WTC11 (cell line): Measurements from ENCODE around the gene ADAMTS15. TPM values are rescaled to one million over a fixed set of nuclear protein-coding genes. Genes with fewer than 3 reads are reported as not detected.

Experiments used
- ATAC-seq: fragments of 200-7000 bp; cut with Tn5 transposase; 2 replicates; pipeline ENCODE4 v1.10.0; 2021; ENCODE audit warnings: mild to moderate bottlenecking, moderate library complexity
- CTCF ChIA-PET: fragments of 300-600 bp; sonication (Branson Sonifier 250); formaldehyde crosslinking; loops from one replicate; lab custom pipeline; 2021; ENCODE audit warnings: antibody characterized with exemption; lab: Charles Lee
- POLR2A ChIA-PET: fragments of 350-600 bp; sonication (Branson Sonifier 250); formaldehyde crosslinking; loops from one replicate; lab custom pipeline; 2021; ENCODE audit warnings: antibody characterized with exemption; lab: Charles Lee
- DNase-seq: peaks from one replicate; pipeline ENCODE4 v3.0.0; 2021; ENCODE audit warnings: low spot score
- H3K27ac Mint-ChIP-seq: 2 replicates; pipeline ENCODE4 v1.8.0; 2021; ENCODE audit warnings: mixed read lengths
- H3K27me3 Mint-ChIP-seq: 2 replicates; pipeline ENCODE4 v1.8.0; 2021; ENCODE audit warnings: low read depth, mild to moderate bottlenecking, moderate library complexity, mixed read lengths
- H3K36me3 Mint-ChIP-seq: 2 replicates; pipeline ENCODE4 v1.8.0; 2021; ENCODE audit warnings: mixed read lengths
- H3K4me1 Mint-ChIP-seq: 2 replicates; pipeline ENCODE4 v1.8.0; 2022; ENCODE audit warnings: mixed read lengths
- H3K4me3 Mint-ChIP-seq: 2 replicates; pipeline ENCODE4 v1.8.0; 2021; ENCODE audit warnings: mild to moderate bottlenecking, moderate library complexity, mixed read lengths
- H3K9me3 Mint-ChIP-seq: 2 replicates; pipeline ENCODE4 v1.8.0; 2021; ENCODE audit warnings: mixed read lengths
- AFF4 ChIP-seq: sonication (generic); formaldehyde crosslinking; IDR thresholded peaks from 2 replicates; pipeline ENCODE4 v1.8.1; 2023; ENCODE audit warnings: mild to moderate bottlenecking, missing genetic modification reagents, borderline replicate concordance
- ATF3 ChIP-seq: sonication (generic); formaldehyde crosslinking; conservative IDR thresholded peaks from 2 replicates; pipeline ENCODE4 v1.8.1; 2022; ENCODE audit warnings: mild to moderate bottlenecking, missing genetic modification reagents
- E2F1 ChIP-seq: sonication (generic); formaldehyde crosslinking; IDR thresholded peaks from 2 replicates; pipeline ENCODE4 v1.8.0; 2022; ENCODE audit warnings: mild to moderate bottlenecking, missing genetic modification reagents
- ESRRA ChIP-seq: sonication (generic); formaldehyde crosslinking; IDR thresholded peaks from 2 replicates; pipeline ENCODE4 v1.8.1; 2022; ENCODE audit warnings: mild to moderate bottlenecking, missing genetic modification reagents, borderline replicate concordance
- ETV6 ChIP-seq: sonication (generic); formaldehyde crosslinking; IDR thresholded peaks from 2 replicates; pipeline ENCODE4 v1.8.1; 2022; ENCODE audit warnings: mild to moderate bottlenecking, missing genetic modification reagents
- FOXK1 ChIP-seq: sonication (generic); formaldehyde crosslinking; IDR thresholded peaks from 2 replicates; pipeline ENCODE4 v1.8.0; 2022; ENCODE audit warnings: mild to moderate bottlenecking, moderate library complexity, missing genetic modification reagents
- FOXP4 ChIP-seq: sonication (generic); formaldehyde crosslinking; IDR thresholded peaks from 2 replicates; pipeline ENCODE4 v1.8.0; 2022; ENCODE audit warnings: mild to moderate bottlenecking, missing genetic modification reagents
- GRHL2 ChIP-seq: fragments of 250-450 bp; sonication (Bioruptor Pico); IDR thresholded peaks from 2 replicates; pipeline ENCODE4 v1.8.0; 2022; ENCODE audit warnings: mild to moderate bottlenecking, moderate library complexity; ENCODE audit not compliant: insufficient replicate concordance, severe bottlenecking
- HMGXB4 ChIP-seq: sonication (generic); formaldehyde crosslinking; IDR thresholded peaks from 2 replicates; pipeline ENCODE4 v1.8.1; 2023; ENCODE audit warnings: mild to moderate bottlenecking, moderate library complexity, missing genetic modification reagents
- NR1H2 ChIP-seq: sonication (generic); formaldehyde crosslinking; IDR thresholded peaks from 2 replicates; pipeline ENCODE4 v1.9.0; 2021; ENCODE audit warnings: mild to moderate bottlenecking, moderate library complexity, missing genetic modification reagents
- ZNF512 ChIP-seq: sonication (generic); formaldehyde crosslinking; IDR thresholded peaks from 2 replicates; pipeline ENCODE4 v1.8.1; 2022; ENCODE audit warnings: missing genetic modification reagents, borderline replicate concordance
- total RNA-seq: library from RNA; stranded (reverse); gene quantifications from 3 replicates; pipeline ENCODE4 v1.2.3, GENCODE V29; 2021

ADAMTS15 gene
- total RNA-seq, 1 experiment from 2014 or later: 3.7 TPM

- no peak for TF ChIP-seq AFF4 (CRISPR knock-in tag)
- TF ChIP-seq E2F1 (CRISPR knock-in tag): no peak
- no peak for TF ChIP-seq ESRRA (CRISPR knock-in tag)
Measured at GRCh38 chr11:130464291-130464812, 15.9 kb downstream of the ADAMTS15 start (continued).

GRCh38 chr11:130465263-130465662 is 16.8 kb downstream of the ADAMTS15 start:
- CTCF ChIA-PET: interaction anchor here (1.7 to 1.9 kb wide), 2 partner anchors 16 to 397 kb away, joined by 4 read pairs; no protein-coding TSS in a partner anchor
- Mint-ChIP-seq H3K4me1 (no peaks in the 10 kb centered on the region), H3K36me3 (no peaks in the 10 kb centered on the region)
- no peak for ATAC-seq
- TF ChIP-seq HMGXB4 (CRISPR knock-in tag) (no peak), NR1H2 (CRISPR knock-in tag) (no peak), FOXP4 (CRISPR knock-in tag) (no peak), ETV6 (CRISPR knock-in tag) (no peak), GRHL2 (no peak), ZNF512 (CRISPR knock-in tag) (no peak), ATF3 (CRISPR knock-in tag) (no peak), FOXK1 (CRISPR knock-in tag) (no peak)
- TF ChIP-seq, all 79 proteins: peak for 0
- Mint-ChIP-seq H3K27ac (no peak overlapping the region), H3K27me3 (no peaks in the 10 kb centered on the region), H3K4me3 (no peak overlapping the region), H3K9me3 (no peaks in the 10 kb centered on the region)
- no peak for DNase-seq
- POLR2A ChIA-PET: no interaction called here
